BLaER1 (cell line): ENCODE measurements around the gene IL20RB.

ENCODE experiments used
- H3K27ac ChIP-seq: shearing (Covaris generic); formaldehyde crosslinking; 2 replicates; pipeline ENCODE4 v1.8.1; 2022
- H3K27me3 ChIP-seq: shearing (Covaris generic); formaldehyde crosslinking; 2 replicates; pipeline ENCODE4 v1.8.1; 2022
- H3K36me3 ChIP-seq: shearing (Covaris generic); formaldehyde crosslinking; 2 replicates; pipeline ENCODE4 v1.8.1; 2022
- H3K4me1 ChIP-seq: shearing (Covaris generic); formaldehyde crosslinking; 2 replicates; pipeline ENCODE4 v1.8.1; 2022
- H3K4me2 ChIP-seq: shearing (Covaris generic); formaldehyde crosslinking; 2 replicates; pipeline ENCODE4 v1.8.1; 2022
- H3K4me3 ChIP-seq: shearing (Covaris generic); formaldehyde crosslinking; 2 replicates; pipeline ENCODE4 v1.8.1; 2022
- H3K9ac ChIP-seq: shearing (Covaris generic); formaldehyde crosslinking; 2 replicates; pipeline ENCODE4 v1.8.1; 2022
- H3K9me3 ChIP-seq: shearing (Covaris generic); formaldehyde crosslinking; 2 replicates; pipeline ENCODE4 v1.8.1; 2022
- H4K20me1 ChIP-seq: shearing (Covaris generic); formaldehyde crosslinking; 2 replicates; pipeline ENCODE4 v1.8.1; 2022
- Cebpa-rat ChIP-seq: shearing (Covaris generic); IDR thresholded peaks from 2 replicates; pipeline ENCODE4 v1.8.1; 2022

Gene IL20RB

GRCh38 chr3:136939489-136939888, 18.3 kb upstream of the IL20RB start:
- Histone ChIP-seq H4K20me1 (peaks cover 42% of the 10 kb centered on the region), H3K4me3 (no peak overlapping the region), H3K27me3 (no peaks in the 10 kb centered on the region), H3K9ac (no peak overlapping the region), H3K4me1 (peaks cover 18% of the 10 kb centered on the region), H3K4me2 (no peak overlapping the region), H3K9me3 (peaks cover 20% of the 10 kb centered on the region), H3K27ac (no peak overlapping the region), H3K36me3 (peaks cover 40% of the 10 kb centered on the region)
- no peak for TF ChIP-seq Cebpa-rat

- Histone ChIP-seq H3K4me2 (no peak overlapping the region), H3K4me3 (no peak overlapping the region), H3K27me3 (no peaks in the 10 kb centered on the region), H3K9ac (no peak overlapping the region), H3K4me1 (peaks cover 18% of the 10 kb centered on the region), H3K36me3 (peaks cover 25% of the 10 kb centered on the region), H4K20me1 (peaks cover 38% of the 10 kb centered on the region), H3K9me3 (peaks cover 9% of the 10 kb centered on the region), H3K27ac (no peak overlapping the region)
- TF ChIP-seq Cebpa-rat = no peak
Measured at GRCh38 chr3:136942803-136943202, 15.0 kb upstream of the IL20RB start.

GRCh38 chr3:136943436-136943835, 14.3 kb upstream of the IL20RB start:
- no peak overlapping the region for H3K4me3 ChIP-seq
- no peaks in the 10 kb centered on the region for H3K27me3 ChIP-seq
- H3K4me2 ChIP-seq = no peak overlapping the region
- peaks cover 32% of the 10 kb centered on the region for H4K20me1 ChIP-seq
- H3K4me1 ChIP-seq = peaks cover 18% of the 10 kb centered on the region
- no peak for TF ChIP-seq Cebpa-rat
- H3K36me3 ChIP-seq = peaks cover 25% of the 10 kb centered on the region
- H3K9ac ChIP-seq = no peak overlapping the region
- H3K9me3 ChIP-seq = peaks cover 9% of the 10 kb centered on the region
- no peak overlapping the region for H3K27ac ChIP-seq

- H3K9me3 ChIP-seq = peaks cover 9% of the 10 kb centered on the region
- H3K27me3 ChIP-seq = no peaks in the 10 kb centered on the region
- peaks cover 9% of the 10 kb centered on the region; the same call in 1 of the 2 replicates for H4K20me1 ChIP-seq
- H3K4me2 ChIP-seq = no peak overlapping the region
- H3K9ac ChIP-seq = no peak overlapping the region
- no peak overlapping the region for H3K27ac ChIP-seq
- no peak overlapping the region for H3K4me3 ChIP-seq
- H3K36me3 ChIP-seq = peaks cover 25% of the 10 kb centered on the region
- TF ChIP-seq Cebpa-rat = no peak
- no peaks in the 10 kb centered on the region for H3K4me1 ChIP-seq
Measured at GRCh38 chr3:136946978-136947377, 10.8 kb upstream of the IL20RB start.

GRCh38 chr3:136947477-136947876, 10.3 kb upstream of the IL20RB start:
- Histone ChIP-seq H3K9ac (no peak overlapping the region), H3K9me3 (peaks cover 9% of the 10 kb centered on the region), H3K27ac (no peak overlapping the region), H4K20me1 (peaks cover 4% of the 10 kb centered on the region; the same call in 1 of the 2 replicates), H3K4me1 (no peaks in the 10 kb centered on the region), H3K4me3 (no peak overlapping the region), H3K4me2 (no peak overlapping the region), H3K36me3 (peaks cover 23% of the 10 kb centered on the region), H3K27me3 (no peaks in the 10 kb centered on the region)
- no peak for TF ChIP-seq Cebpa-rat

GRCh38 chr3:136949146-136949545, 8.6 kb upstream of the IL20RB start:
- H3K9me3 ChIP-seq = peaks cover 9% of the 10 kb centered on the region
- no peak overlapping the region for H3K9ac ChIP-seq
- H4K20me1 ChIP-seq = no peaks in the 10 kb centered on the region
- no peak for TF ChIP-seq Cebpa-rat
- H3K4me3 ChIP-seq = no peak overlapping the region
- no peaks in the 10 kb centered on the region for H3K27me3 ChIP-seq
- H3K4me2 ChIP-seq = no peak overlapping the region
- no peak overlapping the region for H3K27ac ChIP-seq
- no peaks in the 10 kb centered on the region for H3K4me1 ChIP-seq
- H3K36me3 ChIP-seq = peaks cover 11% of the 10 kb centered on the region

- Histone ChIP-seq H3K27me3 (no peaks in the 10 kb centered on the region), H3K9ac (no peak overlapping the region), H3K4me1 (no peaks in the 10 kb centered on the region), H3K9me3 (peaks cover 9% of the 10 kb centered on the region), H4K20me1 (no peaks in the 10 kb centered on the region), H3K4me3 (no peak overlapping the region), H3K27ac (no peak overlapping the region), H3K36me3 (peaks cover 11% of the 10 kb centered on the region), H3K4me2 (no peak overlapping the region)
- no peak for TF ChIP-seq Cebpa-rat
Measured at GRCh38 chr3:136949708-136950107, 8.1 kb upstream of the IL20RB start.

- Histone ChIP-seq H3K4me1 (no peaks in the 10 kb centered on the region), H3K9ac (no peak overlapping the region), H3K27ac (no peak overlapping the region), H3K4me3 (no peak overlapping the region), H3K9me3 (peaks cover 7% of the 10 kb centered on the region), H4K20me1 (no peaks in the 10 kb centered on the region), H3K36me3 (peaks cover 8% of the 10 kb centered on the region), H3K4me2 (no peak overlapping the region), H3K27me3 (no peaks in the 10 kb centered on the region)
- TF ChIP-seq Cebpa-rat = no peak
Measured at GRCh38 chr3:136950623-136951022, 7.2 kb upstream of the IL20RB start.

GRCh38 chr3:136952292-136952691, 5.5 kb upstream of the IL20RB start:
- no peak overlapping the region for H3K4me2 ChIP-seq
- H3K27ac ChIP-seq = no peak overlapping the region
- no peaks in the 10 kb centered on the region for H4K20me1 ChIP-seq
- no peak overlapping the region for H3K4me3 ChIP-seq
- H3K27me3 ChIP-seq = no peaks in the 10 kb centered on the region
- H3K36me3 ChIP-seq = no peaks in the 10 kb centered on the region; the same call in 1 of the 2 replicates
- H3K4me1 ChIP-seq = no peaks in the 10 kb centered on the region
- TF ChIP-seq Cebpa-rat = no peak
- no peak overlapping the region for H3K9ac ChIP-seq
- H3K9me3 ChIP-seq = no peaks in the 10 kb centered on the region

- no peak overlapping the region for H3K27ac ChIP-seq
- H3K36me3 ChIP-seq = no peaks in the 10 kb centered on the region
- no peak for TF ChIP-seq Cebpa-rat
- H3K4me2 ChIP-seq = no peak overlapping the region
- H3K4me3 ChIP-seq = no peak overlapping the region
- H4K20me1 ChIP-seq = no peaks in the 10 kb centered on the region
- no peaks in the 10 kb centered on the region for H3K27me3 ChIP-seq
- no peak overlapping the region for H3K9ac ChIP-seq
- no peaks in the 10 kb centered on the region for H3K9me3 ChIP-seq
- H3K4me1 ChIP-seq = no peaks in the 10 kb centered on the region
Measured at GRCh38 chr3:136954251-136954650, 3.5 kb upstream of the IL20RB start.
